NCI-H446 treated with DMSO at 0.1 percent for 48 hours (cell line): ENCODE results near the gene GPR156.
A peak's percentile ranks its signal among the peaks of the same experiment; 100 is the strongest.
"Not testable (repeated sequence)": the region's sequence is repeated elsewhere in the genome, so short reads cannot be mapped to it uniquely, and the experiment has no call there.

ENCODE experiments used
- DNase-seq: peaks from one replicate; lab custom pipeline; 2025; lab: John Stamatoyannopoulos, UW

GPR156 gene

GRCh38 chr3:120284747-120285507, at the start of gene GPR156:
GPR156 (minus strand) TSS chr3:120285222; CDS start chr3:120244098, 41,124 bp downstream.
- peak; percentile 21 for DNase-seq

DNA sequence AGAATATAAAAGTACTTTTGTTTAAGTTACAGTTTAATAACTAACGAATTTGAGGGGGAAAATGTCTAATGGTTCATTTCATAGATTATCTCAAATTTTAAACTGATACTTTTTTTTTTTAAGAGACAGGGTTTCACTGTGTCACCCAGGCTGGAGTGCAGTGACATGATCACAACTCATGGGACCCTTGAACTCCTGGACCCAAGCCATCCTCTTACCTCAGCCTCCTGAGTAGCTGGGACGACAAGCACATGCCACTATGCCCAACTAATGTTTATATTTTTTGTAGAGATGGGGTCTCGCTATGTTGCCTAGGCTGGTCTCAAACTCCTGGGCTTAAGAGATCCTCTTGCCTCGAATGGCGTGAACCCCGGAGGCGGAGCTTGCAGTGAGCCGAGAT, 47.6 kb upstream of the GPR156 start:
- no peak for DNase-seq

DNA sequence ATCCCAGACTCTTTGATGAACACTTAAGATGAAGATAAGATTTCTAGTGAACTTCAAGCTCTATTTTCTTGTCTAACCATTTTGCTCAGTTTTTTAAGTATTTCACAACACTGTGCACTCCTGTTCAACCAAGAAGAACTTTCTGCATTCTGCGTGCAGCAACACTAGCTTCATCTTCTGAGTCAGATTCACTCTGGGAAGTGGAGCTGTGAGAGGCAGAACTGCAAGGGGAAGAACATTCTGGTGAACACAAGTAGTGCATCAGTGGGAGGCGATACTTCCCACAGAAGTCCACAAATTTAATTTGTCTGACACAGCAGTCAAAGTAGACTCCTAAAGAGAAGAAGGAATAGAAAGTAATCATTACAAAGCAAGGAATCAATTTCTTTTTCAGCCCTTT, 46.1 kb upstream of the GPR156 start:
- no peak for DNase-seq

DNA sequence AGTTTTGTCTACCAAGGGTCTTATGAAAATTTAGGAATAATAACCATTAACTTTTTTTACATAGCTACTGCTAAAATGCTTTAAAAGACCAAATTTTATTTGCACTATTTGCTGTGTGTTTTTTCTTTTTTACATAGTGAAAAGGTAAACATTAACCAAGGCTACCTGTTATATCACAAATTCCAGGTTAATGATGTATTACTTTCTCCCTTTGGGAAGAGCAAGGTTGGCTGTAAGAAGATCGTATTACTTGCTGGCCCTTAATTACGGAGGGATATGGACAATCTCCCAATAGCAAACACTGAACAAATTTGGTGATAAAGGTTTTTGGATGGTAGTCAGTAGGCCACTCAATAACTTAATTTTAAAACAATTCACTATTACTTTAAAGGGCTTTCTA, 41.8 kb upstream of the GPR156 start:
- no peak for DNase-seq

DNA sequence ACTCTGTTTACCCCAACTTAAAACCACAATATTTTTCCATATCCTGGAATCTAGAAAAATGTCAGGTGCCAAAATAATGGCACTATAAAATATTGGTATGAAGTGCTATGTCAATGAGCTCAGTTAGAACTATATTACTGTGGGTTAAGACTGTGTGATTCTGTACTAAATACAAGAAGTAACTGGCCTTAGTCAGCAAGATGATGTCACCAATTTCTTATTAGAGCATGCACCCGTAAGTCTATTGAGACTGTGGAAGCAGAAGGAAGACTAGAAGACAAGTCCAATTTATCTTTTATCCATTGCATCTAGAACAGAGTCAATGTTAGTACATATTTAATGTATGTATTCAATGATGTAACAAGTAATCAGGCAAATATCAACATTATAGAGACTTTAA, 39.2 kb upstream of the GPR156 start:
- no peak for DNase-seq

DNA sequence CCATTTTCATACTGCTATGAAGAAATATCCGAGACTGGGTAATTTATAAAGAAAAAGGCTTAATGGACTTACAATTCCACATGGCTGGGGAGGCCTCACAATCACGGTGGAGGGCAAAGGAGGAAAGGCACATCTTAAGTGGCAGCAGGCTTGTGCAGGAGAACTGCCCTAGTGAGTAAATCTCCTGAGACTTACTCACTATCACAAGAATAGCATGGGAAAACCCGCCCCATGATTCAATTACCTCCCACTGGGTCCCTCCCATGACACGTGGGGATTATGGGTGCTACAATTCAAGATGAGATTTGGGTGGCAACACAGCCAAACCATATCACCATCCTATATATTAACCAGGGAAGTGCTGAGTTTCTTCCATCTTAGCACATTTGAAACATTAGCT, 38.7 kb upstream of the GPR156 start:
- not testable (repeated sequence) for DNase-seq

GRCh38 chr3:120311863-120312794, 27.1 kb upstream of the GPR156 start:
- DNase-seq = no peak

- DNase-seq = no peak
These were observed 21.8 kb upstream of the GPR156 start for GRCh38 chr3:120306519-120307455.

DNA sequence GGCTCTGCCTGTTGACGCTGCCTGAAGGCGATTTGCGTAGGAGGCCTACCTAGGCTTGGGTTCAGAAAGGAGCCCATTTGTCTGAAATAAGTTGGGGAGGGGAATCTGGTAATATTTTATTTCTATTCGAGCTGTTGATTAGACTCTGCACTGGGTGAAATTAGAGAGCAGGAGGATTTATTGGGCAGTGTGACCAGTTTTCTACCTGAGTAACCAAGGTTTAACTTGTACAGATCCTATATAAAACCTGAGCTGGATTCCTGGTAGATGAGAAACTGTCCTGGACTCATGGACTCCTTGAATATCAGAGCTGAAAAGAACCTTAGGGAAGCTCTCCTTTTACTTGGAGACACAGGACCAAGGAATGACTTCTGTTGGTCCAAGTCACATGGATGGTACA, 19.6 kb upstream of the GPR156 start:
- no peak for DNase-seq

GRCh38 chr3:120302361-120302760, 17.3 kb upstream of the GPR156 start:
- DNase-seq = peak; percentile 10

- DNase-seq = no peak
These were observed 15.9 kb upstream of the GPR156 start for GRCh38 chr3:120300971-120301370.

GRCh38 chr3:120299403-120299802, 14.4 kb upstream of the GPR156 start:
- DNase-seq = no peak

DNA sequence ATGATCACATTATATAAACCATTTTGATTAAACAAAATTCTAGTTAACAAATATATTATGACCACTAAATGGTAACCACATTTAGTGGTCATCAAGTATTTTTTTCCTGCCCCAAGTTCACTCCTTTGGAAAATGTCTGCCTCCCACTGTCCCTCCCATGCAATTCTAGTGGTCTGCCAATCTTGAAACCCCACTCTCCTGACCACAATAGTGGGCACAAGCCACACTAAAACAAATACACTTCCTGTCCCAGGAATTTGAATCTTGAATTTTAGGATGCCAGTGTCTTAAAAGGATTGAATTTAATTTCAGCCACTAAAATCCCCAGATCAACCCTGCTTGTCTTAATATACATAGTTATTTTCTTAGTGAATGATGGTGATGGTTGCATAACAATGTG, 14.0 kb upstream of the GPR156 start:
- no peak for DNase-seq

DNA sequence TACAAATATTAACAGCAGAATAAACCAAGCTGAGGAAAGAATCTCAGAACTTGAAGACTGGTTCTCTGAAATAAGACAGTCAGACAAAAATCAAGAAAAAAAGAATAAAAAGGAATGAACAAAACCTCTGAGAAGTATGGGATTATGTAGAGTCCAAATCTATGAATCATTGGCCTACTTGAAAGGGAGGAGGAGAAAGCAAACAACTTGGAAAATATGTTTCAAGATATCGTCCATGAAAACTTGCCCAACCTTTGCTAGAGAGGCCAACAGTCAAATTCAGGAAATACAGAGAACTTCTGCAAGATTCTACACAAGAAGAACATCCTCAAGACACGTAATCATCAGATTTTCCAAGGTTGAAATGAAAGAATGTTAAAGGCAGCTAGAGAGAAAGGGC, 6.5 kb upstream of the GPR156 start:
- not testable (repeated sequence) for DNase-seq

GRCh38 chr3:120289636-120290035, 4.6 kb upstream of the GPR156 start:
- no peak for DNase-seq

GRCh38 chr3:120286465-120286864, 1.4 kb upstream of the GPR156 start:
- DNase-seq = no peak

DNA sequence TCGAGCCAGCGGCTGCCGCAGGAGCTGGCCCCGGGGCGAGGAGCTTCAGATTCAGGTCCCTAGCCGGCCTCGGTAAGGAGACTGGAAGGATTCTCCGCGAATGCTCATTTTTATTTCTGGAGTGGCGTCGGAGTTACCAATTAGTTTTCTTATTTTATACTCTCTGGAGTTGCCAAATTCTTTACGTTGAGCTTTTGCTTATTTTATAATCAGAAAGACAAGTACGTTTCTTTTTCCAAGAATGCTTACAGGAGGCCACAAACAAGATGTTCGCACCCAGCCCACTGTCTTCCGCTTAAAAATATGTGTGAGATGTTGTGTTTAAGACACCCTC, 453 bp upstream of the GPR156 start:
- no peak for DNase-seq

- DNase-seq = no peak
These were observed 3.8 kb downstream of the GPR156 start for GRCh38 chr3:120281261-120281660.

GRCh38 chr3:120280566-120280965, 4.5 kb downstream of the GPR156 start:
- DNase-seq = no peak

DNA sequence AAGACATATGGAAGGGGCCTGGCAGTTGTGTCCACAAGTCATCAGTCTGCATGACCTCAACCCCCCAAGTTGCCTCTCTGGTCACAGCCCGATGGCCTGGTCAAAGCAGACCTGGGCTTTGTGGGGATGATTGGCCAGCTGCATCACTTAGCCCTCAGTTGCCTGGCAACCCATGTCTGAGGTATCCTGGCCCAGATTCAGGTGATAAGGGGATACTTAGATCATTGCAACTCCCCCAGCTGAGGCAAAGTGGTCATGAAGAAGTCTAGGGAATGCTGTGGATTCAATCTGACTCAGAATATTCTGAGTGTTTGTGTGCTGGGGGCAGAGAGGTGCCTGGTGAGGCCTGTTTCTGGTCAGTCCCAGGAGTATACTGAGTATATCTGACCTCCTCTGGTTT, 5.0 kb downstream of the GPR156 start:
- no peak for DNase-seq

GRCh38 chr3:120276767-120277166, 8.3 kb downstream of the GPR156 start:
- DNase-seq = peak; percentile 35

DNA sequence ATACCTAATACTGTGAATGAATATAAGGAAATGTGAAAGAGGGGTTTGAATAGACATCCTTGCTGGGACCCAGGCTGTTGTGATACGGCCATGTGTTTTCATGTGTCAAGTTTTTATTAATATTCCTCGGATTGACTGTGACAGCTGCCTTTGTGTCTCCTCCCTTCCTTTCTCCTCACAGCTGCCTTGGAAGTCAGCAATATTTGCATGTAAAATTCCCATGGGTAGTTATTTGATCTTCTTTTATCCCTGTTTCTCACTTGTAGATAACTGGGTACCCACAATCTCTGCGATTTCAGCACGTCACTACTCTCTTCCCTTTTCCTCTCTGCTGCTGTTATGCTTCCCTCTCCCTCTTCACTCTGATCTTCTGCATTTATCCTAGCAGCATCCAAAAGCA, 9.4 kb downstream of the GPR156 start:
- DNase-seq = peak; percentile 7
